ENCODE results near the gene APOB. TPM values are rescaled to one million over a fixed set of nuclear protein-coding genes. Genes with fewer than 3 reads are reported as not detected.

Gene APOB
- total RNA-seq, 1 donor, result under 0.01 TPM

- no peak for DNase-seq (ENCODE audit: insufficient read length, low spot score, missing footprints)
- no peaks in the 10 kb centered on the region for H4K20me1 ChIP-seq (ENCODE audit: insufficient read depth, low read length)
- no peaks in the 10 kb centered on the region for H3K36me3 ChIP-seq (ENCODE audit: insufficient read depth, low read length)
- no peak overlapping the region for H3K4me3 ChIP-seq (ENCODE audit: insufficient read depth, low read length)
- H3K27ac ChIP-seq (ENCODE audit: low read depth, low read length), result no peak overlapping the region
- no peak for TF ChIP-seq CTCF (IDR thresholded peaks at IDR 0.05; ENCODE audit: extremely low read depth, low read depth, low read length)
- H3K4me1 ChIP-seq (ENCODE audit: insufficient read depth, low read length), result no peaks in the 10 kb centered on the region
- no peaks in the 10 kb centered on the region for H3K9me3 ChIP-seq (ENCODE audit: low read depth, low read length)
- no peaks in the 10 kb centered on the region for H3K27me3 ChIP-seq (ENCODE audit: insufficient read depth, low read length)
- H3K4me2 ChIP-seq (ENCODE audit: insufficient read depth, low read length), result no peak overlapping the region
- no peaks in the 10 kb centered on the region for H3K79me2 ChIP-seq (ENCODE audit: insufficient read depth, low read length)
- H2AFZ ChIP-seq (ENCODE audit: low read length), result no peak overlapping the region
These were observed 18.0 kb downstream of the APOB start for GRCh38 chr2:21025690-21026478.

GRCh38 chr2:21024722-21025389 is 19.0 kb downstream of the APOB start:
- Histone ChIP-seq H3K36me3 (ENCODE audit: insufficient read depth, low read length) (no peaks in the 10 kb centered on the region), H3K27ac (ENCODE audit: low read depth, low read length) (no peak overlapping the region), H3K27me3 (ENCODE audit: insufficient read depth, low read length) (no peaks in the 10 kb centered on the region), H4K20me1 (ENCODE audit: insufficient read depth, low read length) (no peaks in the 10 kb centered on the region), H3K4me2 (ENCODE audit: insufficient read depth, low read length) (no peak overlapping the region), H3K4me3 (ENCODE audit: insufficient read depth, low read length) (no peak overlapping the region), H3K4me1 (ENCODE audit: insufficient read depth, low read length) (no peaks in the 10 kb centered on the region), H2AFZ (ENCODE audit: low read length) (no peak overlapping the region), H3K9me3 (ENCODE audit: low read depth, low read length) (no peaks in the 10 kb centered on the region), H3K79me2 (ENCODE audit: insufficient read depth, low read length) (no peaks in the 10 kb centered on the region)
- TF ChIP-seq CTCF (IDR thresholded peaks at IDR 0.05; ENCODE audit: extremely low read depth, low read depth, low read length), result no peak
- DNase-seq (ENCODE audit: insufficient read length, low spot score, missing footprints), result no peak

GRCh38 chr2:21024198-21024597 is 19.7 kb downstream of the APOB start:
- H3K79me2 ChIP-seq (ENCODE audit: insufficient read depth, low read length), result no peaks in the 10 kb centered on the region
- no peak for TF ChIP-seq CTCF (IDR thresholded peaks at IDR 0.05; ENCODE audit: extremely low read depth, low read depth, low read length)
- no peak overlapping the region for H2AFZ ChIP-seq (ENCODE audit: low read length)
- H3K4me2 ChIP-seq (ENCODE audit: insufficient read depth, low read length), result no peak overlapping the region
- H3K9me3 ChIP-seq (ENCODE audit: low read depth, low read length), result no peaks in the 10 kb centered on the region
- no peaks in the 10 kb centered on the region for H3K27me3 ChIP-seq (ENCODE audit: insufficient read depth, low read length)
- no peak overlapping the region for H3K27ac ChIP-seq (ENCODE audit: low read depth, low read length)
- no peaks in the 10 kb centered on the region for H3K4me1 ChIP-seq (ENCODE audit: insufficient read depth, low read length)
- no peak overlapping the region for H3K4me3 ChIP-seq (ENCODE audit: insufficient read depth, low read length)
- no peaks in the 10 kb centered on the region for H3K36me3 ChIP-seq (ENCODE audit: insufficient read depth, low read length)
- DNase-seq (ENCODE audit: insufficient read length, low spot score, missing footprints), result no peak
- no peaks in the 10 kb centered on the region for H4K20me1 ChIP-seq (ENCODE audit: insufficient read depth, low read length)

GRCh38 chr2:21023419-21024181 is 20.3 kb downstream of the APOB start:
- Histone ChIP-seq H3K4me1 (ENCODE audit: insufficient read depth, low read length) (no peaks in the 10 kb centered on the region), H4K20me1 (ENCODE audit: insufficient read depth, low read length) (no peaks in the 10 kb centered on the region), H3K4me3 (ENCODE audit: insufficient read depth, low read length) (no peak overlapping the region), H3K4me2 (ENCODE audit: insufficient read depth, low read length) (no peak overlapping the region), H3K36me3 (ENCODE audit: insufficient read depth, low read length) (no peaks in the 10 kb centered on the region), H3K27me3 (ENCODE audit: insufficient read depth, low read length) (no peaks in the 10 kb centered on the region), H3K79me2 (ENCODE audit: insufficient read depth, low read length) (no peaks in the 10 kb centered on the region), H2AFZ (ENCODE audit: low read length) (no peak overlapping the region), H3K27ac (ENCODE audit: low read depth, low read length) (no peak overlapping the region), H3K9me3 (ENCODE audit: low read depth, low read length) (no peaks in the 10 kb centered on the region)
- no peak for DNase-seq (ENCODE audit: insufficient read length, low spot score, missing footprints)
- TF ChIP-seq CTCF (IDR thresholded peaks at IDR 0.05; ENCODE audit: extremely low read depth, low read depth, low read length), result no peak

Measured in osteoblast (primary cell).